ENCODE data around the gene DPEP2NB.

Gene DPEP2NB

GRCh38 chr16:67965668-67966548 is 49.8 kb downstream of the DPEP2NB start:
- no peak for TF ChIP-seq CTCF (IDR thresholded peaks at IDR 0.05; ENCODE audit: borderline replicate concordance, insufficient read depth, low read depth, low read length)
- no peak overlapping the region for H3K4me3 ChIP-seq (ENCODE audit: low read depth, low read length)

GRCh38 chr16:67964477-67965131 is 51.1 kb downstream of the DPEP2NB start:
- H3K4me3 ChIP-seq (ENCODE audit: low read depth, low read length) = no peak overlapping the region
- TF ChIP-seq CTCF (IDR thresholded peaks at IDR 0.05; ENCODE audit: borderline replicate concordance, insufficient read depth, low read depth, low read length) = no peak

- TF ChIP-seq CTCF (IDR thresholded peaks at IDR 0.05; ENCODE audit: borderline replicate concordance, insufficient read depth, low read depth, low read length) = no peak
- no peak overlapping the region for H3K4me3 ChIP-seq (ENCODE audit: low read depth, low read length)
Observed at GRCh38 chr16:67963662-67964321, 51.9 kb downstream of the DPEP2NB start.

Measured in GM12875 (cell line).